ENCODE measurements around the gene DIAPH3.

Gene DIAPH3

DNA sequence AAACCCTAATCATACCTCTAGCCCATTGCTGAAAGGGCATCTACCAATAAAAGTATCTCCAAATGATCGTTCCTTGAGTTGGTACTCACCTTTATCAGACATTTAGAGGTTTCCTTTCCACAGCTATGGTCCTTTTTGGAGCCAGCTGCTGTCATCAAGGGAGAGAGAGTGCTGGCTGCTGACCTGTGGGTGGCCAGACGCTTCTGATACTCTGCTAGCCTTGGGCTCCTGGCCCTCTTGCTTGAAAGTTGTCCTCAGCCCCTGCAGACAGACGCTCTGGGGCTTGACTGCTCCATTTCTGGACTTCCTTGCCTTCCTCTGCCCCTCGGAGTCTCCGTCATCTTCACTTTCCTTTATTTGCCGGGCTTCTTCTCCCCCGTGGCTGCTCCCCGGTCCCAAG, 499.1 kb downstream of the DIAPH3 start:
- no peak for DNase-seq

DNA sequence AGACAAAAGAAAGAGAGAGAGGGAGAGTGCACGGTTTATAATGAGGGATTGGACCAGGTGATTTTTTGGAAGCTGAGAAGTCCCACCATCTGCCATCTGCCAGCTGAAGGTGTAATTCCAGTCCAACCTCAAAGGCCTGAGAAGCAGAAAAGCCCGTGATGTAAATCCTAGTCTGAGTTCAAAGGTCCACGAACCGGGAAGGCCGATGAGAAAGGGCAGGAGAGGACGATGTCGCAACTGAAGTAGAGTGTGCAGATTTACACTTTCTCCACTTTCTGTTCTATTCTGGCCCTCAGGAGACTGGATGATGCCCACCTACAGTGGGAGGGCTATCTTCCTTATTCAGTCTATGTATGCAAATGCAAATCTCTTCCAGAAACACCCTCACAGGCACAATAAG, 500.0 kb downstream of the DIAPH3 start:
- DNase-seq, result no peak

- DNase-seq, result no peak
Observed at GRCh38 chr13:59660582-59660981, 503.1 kb downstream of the DIAPH3 start.

DNA sequence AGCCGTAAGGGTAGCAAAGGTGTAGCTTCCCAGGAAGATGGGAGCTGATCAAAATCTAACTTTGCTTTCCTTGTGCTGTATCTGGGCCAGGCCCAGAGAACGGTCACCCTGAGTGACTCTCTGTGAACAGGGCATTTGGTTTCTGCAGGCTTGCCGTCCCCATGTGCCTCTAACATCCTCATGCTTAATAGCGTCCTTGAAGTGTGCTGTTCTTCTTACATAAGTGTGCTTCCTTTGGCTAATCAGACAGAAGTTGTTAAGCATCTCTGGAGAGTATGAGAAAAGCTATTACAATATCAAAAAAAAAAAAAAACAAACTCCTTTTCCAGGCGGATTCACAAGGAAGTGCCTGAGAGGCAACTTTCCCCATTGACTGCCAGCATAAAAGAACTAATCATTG, 503.7 kb downstream of the DIAPH3 start:
- no peak for DNase-seq

GRCh38 chr13:59658738-59659330, 504.9 kb downstream of the DIAPH3 start:
- no peak for DNase-seq

DNA sequence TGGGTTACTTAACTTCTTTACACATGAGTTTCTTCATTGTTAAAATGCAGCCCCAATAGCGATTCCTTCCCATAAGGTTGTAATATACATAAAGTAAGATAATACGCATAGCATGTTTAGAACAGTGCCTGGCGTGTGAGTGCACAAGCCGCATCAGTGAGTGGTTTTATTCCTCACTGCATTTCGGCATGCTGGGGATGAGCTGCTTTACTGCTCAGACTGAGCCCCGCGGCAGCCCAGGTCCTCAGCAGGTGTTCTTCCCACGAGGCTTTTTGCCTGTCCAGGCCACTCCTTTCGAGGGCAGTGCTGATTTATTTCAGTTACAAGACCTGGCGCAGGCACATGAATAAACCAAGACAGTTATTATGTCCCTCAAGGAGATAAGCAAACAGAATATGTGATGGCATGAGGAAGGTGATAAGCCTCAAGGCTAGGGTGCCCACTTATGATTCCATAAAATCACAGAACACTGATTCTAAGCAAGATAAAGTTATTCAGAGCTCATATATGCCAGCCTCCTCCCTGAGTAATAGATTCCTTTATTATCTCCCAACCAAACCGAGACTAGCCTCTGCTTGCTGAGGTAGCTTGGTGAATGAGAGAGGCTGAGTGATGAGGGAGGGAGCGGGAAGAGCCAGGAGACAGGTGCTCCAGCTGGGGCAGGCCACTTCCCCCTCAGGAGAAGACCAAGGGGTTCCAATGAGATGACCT, 505.5 kb downstream of the DIAPH3 start:
- DNase-seq, result no peak

DNA sequence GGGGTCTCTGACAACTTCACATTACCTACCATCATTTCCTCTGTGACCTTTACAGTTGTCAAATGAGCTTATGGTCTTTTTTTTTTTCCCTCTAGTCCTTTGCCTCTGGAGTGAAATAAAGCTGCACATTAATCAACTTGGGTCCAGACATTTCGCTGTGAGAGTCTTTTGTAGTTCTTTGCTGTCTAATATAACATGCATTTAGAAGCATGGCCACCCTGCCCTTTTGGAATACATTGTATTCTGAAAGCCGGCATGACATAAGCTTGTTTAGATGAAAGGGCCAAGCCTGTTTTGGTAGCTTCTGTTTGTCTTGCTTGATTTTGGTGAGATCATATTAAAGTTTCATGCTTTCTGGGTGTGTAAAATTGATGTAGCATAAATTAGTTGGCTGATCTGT, 509.8 kb downstream of the DIAPH3 start:
- DNase-seq, result no peak

GRCh38 chr13:59651479-59651878, 512.2 kb downstream of the DIAPH3 start:
- no peak for DNase-seq

- DNase-seq, result no peak
Observed at GRCh38 chr13:59643906-59644626, 519.7 kb downstream of the DIAPH3 start.

DNA sequence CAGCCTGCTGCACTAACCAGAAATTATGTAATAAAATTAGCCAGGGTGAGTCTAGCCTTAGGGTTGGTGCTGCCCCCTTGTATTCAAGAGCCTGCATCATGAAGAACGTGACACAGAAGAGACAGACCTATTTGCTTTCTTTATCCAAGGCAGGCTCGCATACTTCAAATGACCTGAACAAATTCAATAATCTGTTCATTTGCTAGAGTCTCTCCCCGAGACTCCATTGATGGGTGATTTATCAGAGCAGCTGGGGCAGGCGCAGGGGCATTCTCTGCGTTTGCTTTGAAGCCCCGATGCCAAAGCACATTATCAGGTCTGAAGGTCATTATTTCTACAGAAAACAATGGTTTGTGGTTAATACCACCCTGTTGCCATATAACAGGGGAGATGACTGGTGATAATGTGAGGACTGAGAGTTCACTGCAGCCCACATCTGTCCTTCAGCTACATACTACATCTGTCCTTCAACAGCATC, 520.3 kb downstream of the DIAPH3 start:
- DNase-seq, result no peak

GRCh38 chr13:59641817-59642216, 521.9 kb downstream of the DIAPH3 start:
- DNase-seq, result no peak

DNA sequence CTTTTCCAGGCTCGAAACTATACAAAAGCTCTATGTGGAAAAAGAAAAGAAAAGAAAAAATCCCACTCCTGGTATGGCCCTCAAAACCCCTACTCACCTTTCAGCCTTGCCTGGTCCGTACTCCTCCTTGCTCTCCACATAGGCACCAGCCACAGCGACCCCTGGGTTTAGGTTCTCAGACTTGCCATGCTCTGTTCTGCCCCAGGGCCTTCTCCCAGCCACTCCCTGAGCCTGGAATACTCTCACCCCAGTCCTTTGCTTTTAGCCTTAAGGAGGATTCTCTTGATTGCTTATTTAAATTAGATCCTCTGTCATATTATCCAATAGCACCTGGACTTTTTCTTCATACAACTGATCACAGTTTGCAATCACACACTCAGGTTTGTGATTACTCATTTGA, 522.5 kb downstream of the DIAPH3 start:
- no peak for DNase-seq

GRCh38 chr13:59638404-59638803, 525.3 kb downstream of the DIAPH3 start:
- no peak for DNase-seq

GRCh38 chr13:59635589-59635988, 528.1 kb downstream of the DIAPH3 start:
- no peak for DNase-seq

- no peak for DNase-seq
Observed at GRCh38 chr13:59633290-59633689, 530.4 kb downstream of the DIAPH3 start.

- no peak for DNase-seq
Observed at GRCh38 chr13:59631271-59631670, 532.5 kb downstream of the DIAPH3 start.

DNA sequence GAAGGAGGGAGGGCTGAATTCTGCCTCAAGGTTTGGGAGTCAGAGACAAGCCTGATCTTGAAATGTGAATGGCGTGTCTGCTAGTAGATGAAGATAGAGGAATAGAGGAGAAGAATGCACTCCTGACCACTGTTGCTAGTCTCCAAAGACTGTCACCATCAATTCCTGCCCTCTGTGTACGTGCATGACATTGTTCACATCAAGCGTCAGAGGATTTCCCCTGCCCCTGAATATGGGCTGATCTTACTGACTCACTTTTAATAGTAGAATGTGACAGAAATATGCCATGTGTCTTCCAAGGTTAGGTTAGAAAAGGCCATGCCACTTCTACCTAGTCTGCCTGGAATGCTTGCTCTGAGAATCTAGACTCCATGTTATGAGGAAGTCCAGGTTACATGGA, 538.6 kb downstream of the DIAPH3 start:
- no peak for DNase-seq

DNA sequence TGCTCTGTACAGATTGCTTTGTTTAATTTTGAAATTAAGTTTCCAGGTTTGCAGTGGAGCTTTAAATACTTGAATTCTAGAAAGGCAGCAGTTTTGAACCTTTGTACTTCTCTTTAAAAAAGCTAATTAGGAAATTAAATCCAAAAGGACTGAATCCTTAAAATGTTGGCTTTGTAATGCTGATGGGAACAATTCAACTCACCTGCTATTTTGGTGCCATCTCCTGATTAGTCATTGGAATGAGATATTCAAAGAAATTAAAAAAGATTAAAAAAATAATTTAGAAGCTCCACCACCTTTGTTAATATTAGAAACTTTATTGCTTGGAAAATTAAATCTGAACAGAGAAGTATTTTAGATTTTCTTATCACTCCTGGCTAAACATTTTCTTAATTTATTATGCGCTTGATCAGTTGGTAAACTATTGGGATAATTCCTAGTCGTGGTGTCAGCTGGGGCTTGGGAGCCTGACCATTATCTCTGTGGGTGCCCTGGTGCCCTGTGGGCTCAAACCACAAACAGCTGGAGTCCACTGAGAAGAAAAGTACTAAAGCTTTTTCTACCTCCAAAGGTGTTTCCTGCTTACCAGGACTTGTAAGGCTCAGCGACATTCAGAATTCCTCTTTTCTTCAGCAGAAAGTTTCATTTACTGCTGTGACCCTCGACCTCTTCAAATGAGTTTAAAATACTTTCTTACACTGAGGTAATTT, 540.4 kb downstream of the DIAPH3 start:
- DNase-seq, result no peak

- DNase-seq, result no peak
Observed at GRCh38 chr13:59621773-59622172, 542.0 kb downstream of the DIAPH3 start.

Measured in activated CD4-positive, alpha-beta T cell treated with anti-CD3 and anti-CD28 coated beads, Interleukin-2, amount 50 U/mL, for 48 hours (primary cell).